Pulmonary artery endothelial cell (primary cell): ENCODE results near the gene APBB1IP. TPM values are rescaled to one million over a fixed set of nuclear protein-coding genes. Genes with fewer than 3 reads are reported as not detected.
"Not testable (repeated sequence)": the region's sequence is repeated elsewhere in the genome, so short reads cannot be mapped to it uniquely, and the experiment has no call there.

Source experiments
- DNase-seq: peaks from one replicate; pipeline ENCODE4 v3.0.0-alpha.2; 2011; ENCODE audit warnings: low read depth, low spot score
- total RNA-seq: library from RNA; depleted of rRNA; stranded (reverse); fragments of >200 nt; gene quantifications from 2 replicates; pipeline ENCODE4 v1.2.3, GENCODE V29; 2014

APBB1IP gene
- total RNA-seq, 1 donor from 2014 or later, result not detected

GRCh38 chr10:26440088-26440470 is 1.9 kb downstream of the APBB1IP start:
- no peak for DNase-seq

GRCh38 chr10:26441491-26442214 is 3.5 kb downstream of the APBB1IP start:
- no peak for DNase-seq

GRCh38 chr10:26445411-26446031 is 7.4 kb downstream of the APBB1IP start:
- DNase-seq, result no peak

- no peak for DNase-seq
Observed at GRCh38 chr10:26446258-26446657, 8.1 kb downstream of the APBB1IP start.

GRCh38 chr10:26448292-26448691 is 10.2 kb downstream of the APBB1IP start:
- DNase-seq, result no peak

GRCh38 chr10:26448706-26449435 is 10.7 kb downstream of the APBB1IP start:
- no peak for DNase-seq

GRCh38 chr10:26449726-26450125 is 11.6 kb downstream of the APBB1IP start:
- DNase-seq, result no peak

- DNase-seq, result no peak
Observed at GRCh38 chr10:26451903-26452302, 13.8 kb downstream of the APBB1IP start.

- no peak for DNase-seq
Observed at GRCh38 chr10:26453850-26454249, 15.7 kb downstream of the APBB1IP start.

GRCh38 chr10:26454891-26455290 is 16.8 kb downstream of the APBB1IP start:
- no peak for DNase-seq

GRCh38 chr10:26455567-26456315 is 17.6 kb downstream of the APBB1IP start:
- no peak for DNase-seq

GRCh38 chr10:26457088-26457487 is 18.9 kb downstream of the APBB1IP start:
- DNase-seq, result no peak

- DNase-seq, result no peak
Observed at GRCh38 chr10:26460736-26461135, 22.6 kb downstream of the APBB1IP start.

- no peak for DNase-seq
Observed at GRCh38 chr10:26463986-26464385, 25.8 kb downstream of the APBB1IP start.

GRCh38 chr10:26464632-26465280 is 26.6 kb downstream of the APBB1IP start:
- DNase-seq, result no peak

- DNase-seq, result not testable (repeated sequence)
Observed at GRCh38 chr10:26466531-26466930, 28.4 kb downstream of the APBB1IP start.

- no peak for DNase-seq
Observed at GRCh38 chr10:26467639-26468038, 29.5 kb downstream of the APBB1IP start.

- no peak for DNase-seq
Observed at GRCh38 chr10:26468291-26468690, 30.1 kb downstream of the APBB1IP start.

GRCh38 chr10:26468700-26469099 is 30.6 kb downstream of the APBB1IP start:
- no peak for DNase-seq

GRCh38 chr10:26472492-26472778 is 34.3 kb downstream of the APBB1IP start:
- DNase-seq, result no peak

GRCh38 chr10:26474026-26474425 is 35.9 kb downstream of the APBB1IP start:
- no peak for DNase-seq
